SJSA1 (cell line): Measurements from ENCODE around the gene STRA8. TPM values are rescaled to one million over a fixed set of nuclear protein-coding genes. Genes with fewer than 3 reads are reported as not detected.
A peak's percentile ranks its signal among the peaks of the same experiment; 100 is the strongest.

Source experiments
- DNase-seq, 2 experiments: peaks; one replicate each; pipeline ENCODE4 v3.0.0-alpha.2; 2015 to 2020; ENCODE audit warnings: low spot score in 2 of 2, low read depth in 1 of 2
- H3K27ac ChIP-seq: fragments of 250-450 bp; sonication (Bioruptor Pico); 2 replicates; pipeline ENCODE4 v1.5.1; 2020; ENCODE audit warnings: mild to moderate bottlenecking, moderate library complexity
- H3K27me3 ChIP-seq: fragments of 250-450 bp; sonication (Bioruptor Pico); replicated peaks from 2 replicates; pipeline ENCODE4 v1.5.1; 2020; ENCODE audit warnings: mild to moderate bottlenecking, moderate library complexity
- H3K36me3 ChIP-seq: fragments of 250-450 bp; sonication (Bioruptor Pico); 2 replicates; pipeline ENCODE4 v1.5.1; 2020; ENCODE audit warnings: mild to moderate bottlenecking
- H3K4me1 ChIP-seq: fragments of 250-450 bp; sonication (Bioruptor Pico); replicated peaks from 2 replicates; pipeline ENCODE4 v1.6.1; 2021; ENCODE audit warnings: mild to moderate bottlenecking
- H3K4me3 ChIP-seq: fragments of 250-450 bp; sonication (Bioruptor Pico); 2 replicates; pipeline ENCODE4 v1.5.1; 2020; ENCODE audit warnings: mild to moderate bottlenecking
- H3K9me3 ChIP-seq: fragments of 250-450 bp; sonication (Bioruptor Pico); replicated peaks from 2 replicates; pipeline ENCODE4 v1.5.1; 2020; ENCODE audit warnings: mild to moderate bottlenecking
- total RNA-seq: library from RNA; depleted of rRNA; stranded (reverse); fragments of >200 nt; shearing (Covaris generic); gene quantifications from 2 replicates; pipeline ENCODE4 v1.2.3, GENCODE V29; 2014

STRA8 gene
- total RNA-seq, 1 experiment from 2014 or later, result not detected

GRCh38 chr7:135253851-135254771, 20.5 kb downstream of the STRA8 start:
- Histone ChIP-seq H3K27ac (peak overlapping the region; percentile 70), H3K9me3 (no peaks in the 10 kb centered on the region), H3K4me1 (peaks cover 13% of the 10 kb centered on the region), H3K36me3 (no peaks in the 10 kb centered on the region), H3K4me3 (no peak overlapping the region), H3K27me3 (no peaks in the 10 kb centered on the region)
- DNase-seq, result peak; percentile 71 to 73

DNA sequence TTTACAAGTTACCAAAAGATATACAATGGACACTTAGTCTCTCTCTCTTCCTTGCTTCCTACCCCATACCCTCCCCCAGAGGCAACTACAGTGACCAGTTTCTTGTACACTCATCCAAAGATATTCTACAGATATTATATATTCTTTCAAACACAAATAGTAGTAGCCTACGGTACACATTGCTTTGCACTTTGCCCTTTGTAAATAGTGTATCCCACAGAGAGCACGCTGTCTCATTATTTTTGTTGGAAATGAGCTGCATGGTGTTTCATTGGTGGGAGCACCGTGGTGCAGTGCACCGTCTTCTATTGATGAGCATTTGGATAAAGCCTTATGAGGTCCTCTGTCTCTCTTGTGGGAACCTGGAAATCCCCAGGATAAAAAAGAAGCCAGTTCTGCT, 24.2 kb downstream of the STRA8 start:
- Histone ChIP-seq H3K4me3 (no peak overlapping the region), H3K4me1 (peaks cover 13% of the 10 kb centered on the region)

DNA sequence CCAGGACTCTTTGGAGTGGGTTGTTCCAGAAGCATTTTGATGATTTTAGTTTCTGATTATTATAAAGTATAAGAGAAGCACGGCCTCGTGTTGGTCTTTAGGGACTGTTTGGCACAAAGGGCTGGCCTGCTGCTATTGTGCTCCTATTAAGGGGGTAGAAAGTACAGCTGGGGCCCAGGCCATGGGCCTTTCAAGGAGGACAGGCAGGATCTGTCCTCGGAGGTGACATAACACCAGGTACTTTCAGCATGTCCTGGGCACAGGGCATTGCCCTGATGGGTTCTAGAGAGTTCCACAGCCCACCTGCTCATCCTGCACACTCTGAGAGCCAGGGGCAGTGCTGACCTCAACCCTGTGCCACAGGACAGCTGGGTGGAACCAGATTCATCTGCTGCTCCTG, 24.9 kb downstream of the STRA8 start:
- Histone ChIP-seq H3K27me3 (no peaks in the 10 kb centered on the region), H3K4me3 (no peak overlapping the region), H3K27ac (no peak overlapping the region), H3K4me1 (peaks cover 12% of the 10 kb centered on the region), H3K9me3 (no peaks in the 10 kb centered on the region), H3K36me3 (no peaks in the 10 kb centered on the region)
- DNase-seq, result no peak

More for the DNA sequence above, 24.2 kb downstream of the STRA8 start:
- no peak for DNase-seq
- no peak overlapping the region for H3K27ac ChIP-seq
- H3K36me3 ChIP-seq, result no peaks in the 10 kb centered on the region
- H3K27me3 ChIP-seq, result no peaks in the 10 kb centered on the region
- no peaks in the 10 kb centered on the region for H3K9me3 ChIP-seq

DNA sequence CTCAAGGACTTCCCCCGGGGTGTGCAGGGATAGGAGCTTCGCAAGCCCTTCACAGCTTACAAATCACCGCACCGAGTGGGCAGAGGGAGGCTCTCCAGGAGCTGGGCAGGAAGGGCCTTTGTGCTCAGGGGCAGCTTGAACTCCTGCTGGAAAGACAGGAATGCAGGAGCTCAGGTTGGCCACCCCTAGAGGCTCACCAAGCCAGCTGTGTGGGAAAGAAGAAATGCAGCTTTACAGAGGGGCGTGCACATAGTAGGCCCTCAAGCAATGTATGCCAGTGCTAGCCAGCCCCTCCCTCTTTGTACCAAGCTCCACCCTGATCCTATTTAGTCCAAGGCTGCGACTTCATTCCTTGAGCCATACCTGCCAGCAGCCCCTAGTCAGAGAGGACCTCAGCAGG, 26.1 kb downstream of the STRA8 start:
- H3K4me3 ChIP-seq, result no peak overlapping the region
- H3K36me3 ChIP-seq, result no peaks in the 10 kb centered on the region
- no peak for DNase-seq
- peaks cover 1% of the 10 kb centered on the region for H3K4me1 ChIP-seq
- no peaks in the 10 kb centered on the region for H3K9me3 ChIP-seq
- H3K27ac ChIP-seq, result no peak overlapping the region
- no peaks in the 10 kb centered on the region for H3K27me3 ChIP-seq

DNA sequence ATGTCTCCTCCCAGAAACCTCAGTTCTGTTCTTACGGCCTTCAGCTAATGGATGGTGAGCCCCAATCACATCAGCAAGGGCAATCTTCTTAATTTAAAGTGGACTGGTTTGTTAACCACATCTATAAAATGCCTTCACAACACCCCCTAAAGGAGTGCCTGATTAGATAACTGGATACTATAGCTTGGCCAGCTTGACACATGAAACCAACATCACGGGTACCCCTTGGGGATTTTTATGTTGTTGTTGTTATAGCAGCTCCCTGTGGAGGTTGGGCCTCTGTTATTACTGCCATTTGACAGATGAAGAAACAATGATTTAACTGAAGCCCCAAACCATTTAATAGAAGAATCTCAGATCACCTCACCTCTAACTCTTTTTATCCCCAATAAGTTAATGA, 26.8 kb downstream of the STRA8 start:
- H3K4me3 ChIP-seq, result no peak overlapping the region
- no peaks in the 10 kb centered on the region for H3K9me3 ChIP-seq
- no peaks in the 10 kb centered on the region for H3K27me3 ChIP-seq
- no peak for DNase-seq
- H3K36me3 ChIP-seq, result no peaks in the 10 kb centered on the region
- no peaks in the 10 kb centered on the region for H3K4me1 ChIP-seq
- H3K27ac ChIP-seq, result no peak overlapping the region

DNA sequence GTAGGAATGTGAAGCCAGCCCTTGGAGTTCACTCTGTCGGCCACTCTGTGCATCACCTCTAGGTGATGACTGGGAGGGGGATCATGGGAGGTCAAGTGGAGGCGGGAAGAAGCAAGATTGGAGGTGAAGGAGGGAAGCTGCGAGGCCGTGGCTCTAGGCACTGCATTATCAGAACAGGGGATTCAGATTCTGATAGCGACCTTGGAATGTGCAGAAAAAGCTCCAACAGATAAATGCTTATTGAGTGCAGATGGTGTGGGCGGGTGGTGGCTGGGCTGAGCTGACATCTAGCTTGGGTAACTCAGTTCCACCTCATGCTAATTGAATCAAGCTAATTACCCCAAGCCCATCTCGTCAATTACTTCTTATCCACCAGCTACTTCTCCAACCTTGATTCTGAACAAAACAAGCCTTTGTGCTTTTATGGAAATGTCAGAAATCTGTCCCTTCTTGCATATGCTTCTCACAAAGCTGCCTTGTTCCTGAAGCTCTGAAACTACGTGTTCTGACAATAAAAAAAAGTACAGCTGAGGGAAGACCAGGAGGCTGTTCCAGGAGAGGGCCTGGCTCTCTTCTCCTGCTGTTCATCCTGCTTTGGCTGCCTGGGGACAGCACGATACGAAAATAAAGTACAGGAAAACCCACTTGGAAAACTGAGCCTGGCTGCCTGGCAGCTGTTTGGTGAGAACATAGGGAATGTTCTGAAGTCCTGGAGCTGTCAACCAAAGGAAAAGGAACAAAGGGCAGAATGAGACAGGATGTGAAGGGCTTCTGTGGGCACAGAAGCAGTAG, 27.5 kb downstream of the STRA8 start:
- Histone ChIP-seq H3K9me3 (no peaks in the 10 kb centered on the region), H3K4me1 (no peaks in the 10 kb centered on the region), H3K27ac (no peak overlapping the region), H3K36me3 (no peaks in the 10 kb centered on the region), H3K4me3 (no peak overlapping the region), H3K27me3 (no peaks in the 10 kb centered on the region)
- no peak for DNase-seq

DNA sequence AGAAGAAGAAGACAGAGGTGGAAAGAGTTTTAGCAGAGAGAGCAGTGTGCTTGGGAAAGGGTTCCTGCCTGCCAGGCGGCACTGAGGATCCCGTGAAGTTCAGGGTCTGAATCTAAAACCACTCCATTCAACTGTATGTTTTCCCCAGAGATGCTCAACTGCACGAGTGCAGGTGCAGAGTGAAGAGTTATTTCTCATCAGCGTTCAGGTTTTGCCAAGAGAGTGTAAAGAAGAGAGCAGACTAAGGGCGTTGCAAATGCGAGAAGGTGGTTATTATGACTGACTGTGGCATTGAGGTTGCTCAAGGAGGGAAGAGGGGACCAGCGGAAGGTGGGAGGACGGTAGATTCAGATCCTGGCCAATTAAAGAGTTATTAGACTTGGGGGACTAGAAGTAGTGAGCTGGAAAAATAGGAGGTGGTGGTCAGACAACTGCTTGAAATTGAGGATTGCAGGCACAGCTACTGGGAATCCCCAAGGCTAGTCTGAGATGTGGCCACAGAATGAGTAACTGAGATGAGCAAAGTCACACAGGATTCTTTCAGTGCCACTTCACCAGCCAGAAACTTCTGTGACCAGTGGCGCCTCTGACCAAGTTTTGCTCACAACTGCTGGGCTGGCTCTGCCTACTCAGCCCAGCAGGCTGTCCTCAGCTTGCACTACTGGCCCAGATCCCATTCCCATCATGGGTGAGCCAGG, 29.1 kb downstream of the STRA8 start:
- Histone ChIP-seq H3K4me3 (no peak overlapping the region), H3K27me3 (no peaks in the 10 kb centered on the region), H3K36me3 (no peaks in the 10 kb centered on the region), H3K4me1 (no peaks in the 10 kb centered on the region), H3K9me3 (no peaks in the 10 kb centered on the region), H3K27ac (no peak overlapping the region)
- DNase-seq, result no peak

GRCh38 chr7:135263321-135263970, 29.8 kb downstream of the STRA8 start:
- Histone ChIP-seq H3K4me3 (no peak overlapping the region), H3K27me3 (no peaks in the 10 kb centered on the region), H3K27ac (no peak overlapping the region), H3K36me3 (no peaks in the 10 kb centered on the region), H3K4me1 (no peaks in the 10 kb centered on the region), H3K9me3 (no peaks in the 10 kb centered on the region)
- DNase-seq, result no peak

GRCh38 chr7:135265637-135266036, 32.0 kb downstream of the STRA8 start:
- H3K9me3 ChIP-seq, result no peaks in the 10 kb centered on the region
- H3K4me3 ChIP-seq, result no peak overlapping the region
- no peaks in the 10 kb centered on the region for H3K36me3 ChIP-seq
- H3K4me1 ChIP-seq, result no peaks in the 10 kb centered on the region
- H3K27me3 ChIP-seq, result no peaks in the 10 kb centered on the region
- no peak overlapping the region for H3K27ac ChIP-seq
- DNase-seq, result no peak

DNA sequence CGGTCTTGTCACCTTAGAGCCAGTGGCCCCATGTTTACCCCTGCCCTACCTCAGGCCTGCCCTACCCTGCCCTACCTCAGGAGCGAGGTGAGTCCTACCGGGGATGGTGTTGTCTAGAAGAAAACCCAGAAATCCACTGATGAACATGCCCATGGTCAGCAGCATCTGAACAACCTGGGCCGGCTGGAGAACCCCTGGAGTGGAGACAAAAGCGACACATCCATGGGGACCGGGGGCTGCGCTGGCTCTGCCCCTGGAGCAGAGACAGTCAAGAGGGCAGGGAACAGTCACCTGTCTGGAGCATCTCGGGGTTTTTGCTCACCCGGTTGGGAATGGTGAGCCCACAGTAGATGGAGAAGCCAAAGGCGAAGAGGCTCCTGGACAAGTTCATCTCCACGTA, 36.3 kb downstream of the STRA8 start:
- no peak overlapping the region for H3K4me3 ChIP-seq
- H3K9me3 ChIP-seq, result no peaks in the 10 kb centered on the region
- no peaks in the 10 kb centered on the region for H3K4me1 ChIP-seq
- no peak overlapping the region for H3K27ac ChIP-seq
- no peaks in the 10 kb centered on the region for H3K36me3 ChIP-seq
- no peak for DNase-seq
- no peaks in the 10 kb centered on the region for H3K27me3 ChIP-seq

- Histone ChIP-seq H3K4me3 (no peak overlapping the region), H3K27ac (no peak overlapping the region), H3K4me1 (no peaks in the 10 kb centered on the region), H3K27me3 (no peaks in the 10 kb centered on the region), H3K9me3 (no peaks in the 10 kb centered on the region), H3K36me3 (no peaks in the 10 kb centered on the region)
- DNase-seq, result no peak
Observed at GRCh38 chr7:135270577-135271254, 37.1 kb downstream of the STRA8 start.

DNA sequence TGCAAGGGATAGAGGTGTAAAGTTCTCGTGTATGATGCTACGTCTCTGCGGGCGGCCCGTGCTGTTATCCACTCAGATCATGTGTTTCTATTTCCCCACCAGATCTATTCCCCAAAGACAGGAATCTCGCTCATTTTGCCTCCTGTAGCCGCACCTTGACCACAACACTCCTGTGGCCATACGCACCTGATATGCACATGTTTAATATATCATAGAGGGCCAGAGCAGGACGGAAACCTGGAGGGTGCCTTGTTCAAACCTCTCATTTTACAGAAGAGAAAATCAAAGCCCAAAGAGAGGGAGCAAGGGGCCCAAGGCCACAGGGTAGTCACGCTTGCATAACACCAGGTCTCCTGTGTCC, 37.6 kb downstream of the STRA8 start:
- H3K4me3 ChIP-seq, result no peak overlapping the region
- H3K4me1 ChIP-seq, result no peaks in the 10 kb centered on the region
- no peaks in the 10 kb centered on the region for H3K9me3 ChIP-seq
- H3K27me3 ChIP-seq, result no peaks in the 10 kb centered on the region
- no peaks in the 10 kb centered on the region for H3K36me3 ChIP-seq
- H3K27ac ChIP-seq, result no peak overlapping the region
- no peak for DNase-seq

GRCh38 chr7:135272303-135272702, 38.7 kb downstream of the STRA8 start:
- no peak for DNase-seq
- no peaks in the 10 kb centered on the region for H3K9me3 ChIP-seq
- no peak overlapping the region for H3K4me3 ChIP-seq
- no peaks in the 10 kb centered on the region for H3K36me3 ChIP-seq
- no peaks in the 10 kb centered on the region for H3K4me1 ChIP-seq
- H3K27me3 ChIP-seq, result no peaks in the 10 kb centered on the region
- H3K27ac ChIP-seq, result no peak overlapping the region
